Uterus (tissue), 4 donors: ENCODE measurements around the gene KCNJ14. TPM values are rescaled to one million over a fixed set of nuclear protein-coding genes. Genes with fewer than 3 reads are reported as not detected.

Experiments used
- DNase-seq, 2 donors: peaks; one replicate each; pipeline ENCODE4 v3.0.0-alpha.2; 2019 to 2020
- H3K27ac ChIP-seq, 2 donors: fragments of 200-600 bp; sonication (generic); 1 replicate in 1 of 2; 2 replicates in 1 of 2; pipeline ENCODE4 v1.5.1; 2016 to 2018
- H3K27me3 ChIP-seq, 2 donors: fragments of 200-600 bp; sonication (generic); one replicate each; pipeline ENCODE4 v1.5.1; 2018 to 2019; ENCODE audit warnings: control low read depth in 1 of 2
- H3K36me3 ChIP-seq, 2 donors: fragments of 200-600 bp; sonication (generic); one replicate each; pipeline ENCODE4 v1.5.1; 2019; ENCODE audit warnings: control low read depth in 1 of 2
- H3K4me1 ChIP-seq, 2 donors: fragments of 200-600 bp; sonication (generic); one replicate each; pipeline ENCODE4 v1.5.1; 2018 to 2019; ENCODE audit warnings: control low read depth in 1 of 2
- H3K4me3 ChIP-seq, 2 donors: fragments of 200-600 bp; sonication (generic); 1 replicate in 1 of 2; 2 replicates in 1 of 2; pipeline ENCODE4 v1.5.1; 2018 to 2019; ENCODE audit warnings: mild to moderate bottlenecking in 1 of 2
- H3K9me3 ChIP-seq, 2 donors: fragments of 200-600 bp; sonication (generic); one replicate each; pipeline ENCODE4 v1.5.1; 2019; ENCODE audit warnings: control low read depth in 1 of 2
- CTCF ChIP-seq, 4 experiments: fragments of 200-600 bp in 2 of 4; fragments of 450-650 bp in 2 of 4; sonication (generic) in 2 of 4; IDR thresholded peaks; one replicate each; pipeline ENCODE4 v1.5.1; 2016 to 2019; ENCODE audit warnings: antibody characterized with exemption in 4 of 4, mild to moderate bottlenecking in 2 of 4, moderate library complexity in 1 of 4
- POLR2A ChIP-seq, 2 donors: fragments of 450-650 bp; IDR thresholded peaks; one replicate each; pipeline ENCODE4 v1.6.1; 2016; ENCODE audit warnings: antibody characterized with exemption in 2 of 2, mild to moderate bottlenecking in 1 of 2, moderate library complexity in 1 of 2
- intact Hi-C: fragments of 100-400 bp; cut with DNase I; formaldehyde crosslinking; loops from one replicate; pipeline ENCODE4 v1.15.1; 2023; ENCODE audit warnings: low total_unique reads
- total RNA-seq, 4 donors: library from RNA; depleted of rRNA in 3 of 4; stranded (reverse); fragments of >200 nt in 3 of 4; gene quantifications; one replicate each; pipeline versions ENCODE4 v1.1.0 to v1.2.4, GENCODE V29; 2014 to 2023
- donor health status: DM: yes; HTN: yes; CAD: no.

KCNJ14 gene
- total RNA-seq, 4 donors from 2014 or later: 0.29 to 2.2 (median 1.2) TPM; not detected in 1

DNA sequence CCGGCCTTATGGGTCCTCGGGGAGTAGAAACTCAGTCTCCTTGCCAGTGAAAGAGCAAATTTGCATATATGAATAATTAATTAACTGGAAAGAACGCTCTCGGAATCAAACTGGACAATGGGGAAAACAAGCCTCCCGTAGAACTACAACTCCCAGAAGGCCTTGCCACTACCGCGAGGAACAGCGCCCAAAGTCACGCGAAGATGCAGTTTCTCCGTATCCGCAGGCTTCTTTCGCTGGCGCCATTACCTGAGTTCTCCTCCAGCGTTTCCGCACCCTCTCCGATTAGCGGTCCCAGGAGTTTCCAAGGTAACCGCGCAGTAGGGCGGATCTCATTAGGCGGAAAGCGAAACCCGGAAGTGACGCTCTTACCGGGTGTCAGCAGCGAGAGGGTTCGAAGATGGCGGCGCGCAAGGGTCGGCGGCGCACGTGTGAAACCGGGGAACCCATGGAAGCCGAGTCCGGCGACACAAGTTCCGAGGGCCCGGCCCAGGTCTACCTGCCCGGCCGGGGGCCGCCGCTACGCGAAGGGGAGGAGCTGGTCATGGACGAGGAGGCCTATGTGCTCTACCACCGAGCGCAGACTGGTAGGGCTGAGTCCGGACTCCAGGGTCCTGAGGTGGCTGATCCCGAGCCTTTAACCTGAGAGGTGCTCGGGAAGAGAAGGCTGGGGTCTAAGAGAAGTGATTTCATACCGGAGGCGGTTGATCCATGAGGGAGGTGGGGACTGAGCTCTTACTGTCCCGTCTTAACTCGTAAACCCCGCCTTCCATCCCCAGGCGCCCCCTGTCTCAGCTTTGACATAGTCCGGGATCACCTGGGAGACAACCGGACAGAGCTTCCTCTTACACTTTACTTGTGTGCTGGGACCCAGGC is 9.5 kb upstream of the KCNJ14 start, which contains the start of gene GRWD1:
GRWD1 (plus strand) TSS at position 378 of the 876 bp plus-strand sequence; CDS start at position 401, 23 bp downstream.
- Histone ChIP-seq H3K4me1 (no peaks in the 10 kb centered on the region), H3K9me3 (no peaks in the 10 kb centered on the region), H3K27me3 (peaks cover 0 to 2% of the 10 kb centered on the region in 2 donors), H3K4me3 (peak within 1 kb of the TSS; percentile 87 to 96), H3K27ac (peak within 1 kb of the TSS; percentile 87 to 91), H3K36me3 (no peaks in the 10 kb centered on the region)
- no peak for TF ChIP-seq CTCF (IDR thresholded peaks at IDR 0.05)
- TF ChIP-seq POLR2A (IDR thresholded peaks at IDR 0.05): peak; percentile 37 to 59
- peak; percentile 90 to 94 for DNase-seq
- intact Hi-C loops: loop anchor here (10.0 kb wide), 1 partner anchor 51 kb away; the partner anchor contains the start of genes GRIN2D and KDELR1

- peak overlapping the region; percentile 87 to 91 for H3K27ac ChIP-seq
- TF ChIP-seq CTCF (IDR thresholded peaks at IDR 0.05) (no peak), POLR2A (IDR thresholded peaks at IDR 0.05) (no peak)
- intact Hi-C loops: loop anchor here (10.0 kb wide), 1 partner anchor 52 kb away; the partner anchor contains the start of genes GRIN2D and KDELR1
Measured at GRCh38 chr19:48446579-48446978, 8.8 kb upstream of the KCNJ14 start.

GRCh38 chr19:48448563-48448962 is 6.8 kb upstream of the KCNJ14 start:
- no peak for DNase-seq
- H3K27ac ChIP-seq: no peak overlapping the region
- no peaks in the 10 kb centered on the region for H3K4me1 ChIP-seq
- H3K4me3 ChIP-seq: no peak overlapping the region
- no peaks in the 10 kb centered on the region for H3K9me3 ChIP-seq
- TF ChIP-seq POLR2A (IDR thresholded peaks at IDR 0.05): no peak
- TF ChIP-seq CTCF (IDR thresholded peaks at IDR 0.05): no peak
- peaks cover 0 to 2% of the 10 kb centered on the region in 2 donors for H3K27me3 ChIP-seq
- no peaks in the 10 kb centered on the region for H3K36me3 ChIP-seq
- intact Hi-C loops: loop anchor here (10.0 kb wide), 1 partner anchor 54 kb away; the partner anchor contains the start of genes GRIN2D and KDELR1

More at GRCh38 chr19:48446579-48446978, 8.8 kb upstream of the KCNJ14 start:
- peak overlapping the region; percentile 87 to 96 for H3K4me3 ChIP-seq
- H3K4me1 ChIP-seq: no peaks in the 10 kb centered on the region
- H3K27me3 ChIP-seq: peaks cover 0 to 2% of the 10 kb centered on the region in 2 donors
- no peak for DNase-seq
- H3K36me3 ChIP-seq: no peaks in the 10 kb centered on the region
- H3K9me3 ChIP-seq: no peaks in the 10 kb centered on the region

DNA sequence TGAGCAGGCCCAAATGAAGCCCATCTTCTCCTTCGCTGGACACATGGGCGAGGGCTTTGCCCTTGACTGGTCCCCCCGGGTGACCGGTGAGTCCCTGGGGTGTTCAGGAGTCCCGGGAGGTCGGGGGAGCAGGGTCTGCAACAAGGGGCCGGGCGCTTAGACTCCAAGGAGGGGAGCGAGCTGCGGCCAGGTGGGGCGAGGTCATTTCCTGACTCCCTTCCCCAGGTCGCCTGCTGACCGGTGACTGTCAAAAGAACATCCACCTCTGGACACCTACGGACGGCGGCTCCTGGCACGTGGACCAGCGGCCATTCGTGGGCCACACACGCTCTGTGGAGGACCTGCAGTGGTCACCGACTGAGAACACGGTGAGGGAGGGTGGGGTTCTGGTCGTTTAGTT is 4.9 kb upstream of the KCNJ14 start:
- Histone ChIP-seq H3K36me3 (no peaks in the 10 kb centered on the region), H3K27me3 (no peaks in the 10 kb centered on the region), H3K4me3 (no peak overlapping the region), H3K9me3 (no peaks in the 10 kb centered on the region), H3K4me1 (no peaks in the 10 kb centered on the region), H3K27ac (no peak overlapping the region)
- TF ChIP-seq CTCF (IDR thresholded peaks at IDR 0.05) (no peak), POLR2A (IDR thresholded peaks at IDR 0.05) (no peak)
- DNase-seq: no peak
- intact Hi-C loops: no loop called here

DNA sequence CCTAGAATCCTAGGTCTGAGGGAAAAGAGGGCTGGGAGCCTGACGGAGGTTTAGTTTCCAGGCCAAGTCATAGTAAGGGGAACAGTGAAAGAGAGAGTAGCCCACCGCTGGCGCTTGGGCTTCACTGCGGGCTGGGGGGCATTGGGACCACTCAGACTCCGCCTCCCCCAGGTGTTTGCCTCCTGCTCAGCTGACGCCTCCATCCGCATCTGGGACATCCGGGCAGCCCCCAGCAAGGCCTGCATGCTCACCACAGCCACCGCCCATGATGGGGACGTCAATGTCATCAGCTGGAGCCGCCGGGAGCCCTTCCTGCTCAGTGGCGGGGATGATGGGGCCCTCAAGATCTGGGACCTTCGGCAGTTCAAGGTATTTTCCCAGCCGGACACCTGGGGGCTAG is 4.5 kb upstream of the KCNJ14 start:
- Histone ChIP-seq H3K9me3 (no peaks in the 10 kb centered on the region), H3K36me3 (no peaks in the 10 kb centered on the region), H3K4me3 (no peak overlapping the region), H3K27me3 (no peaks in the 10 kb centered on the region), H3K27ac (no peak overlapping the region), H3K4me1 (no peaks in the 10 kb centered on the region)
- DNase-seq: no peak
- intact Hi-C loops: no loop called here
- TF ChIP-seq POLR2A (IDR thresholded peaks at IDR 0.05) (no peak), CTCF (IDR thresholded peaks at IDR 0.05) (no peak)
